Central memory CD8-positive, alpha-beta T cell (primary cell): ENCODE results near the gene PNISR.
A peak's percentile ranks its signal among the peaks of the same experiment; 100 is the strongest.

Source experiments
- ATAC-seq: fragments of 150-1000 bp; cut with Tn5 transposase; replicated peaks from 2 replicates; pipeline ENCODE4 v1.10.0; 2022; ENCODE audit warnings: mild to moderate bottlenecking, moderate FRiP score, moderate number of reproducible peaks; ENCODE audit not compliant: poor library complexity, severe bottlenecking; ENCODE audit errors: extremely low read depth
- DNase-seq, 2 donors: peaks; one replicate each; pipeline ENCODE4 v3.0.0; 2021; ENCODE audit warnings: low spot score in 2 of 2
- H3K27ac Mint-ChIP-seq: one replicate; pipeline ENCODE4 v1.8.0; 2022; ENCODE audit warnings: low read depth, mild to moderate bottlenecking, moderate library complexity, mixed read lengths
- H3K27me3 Mint-ChIP-seq: one replicate; pipeline ENCODE4 v1.8.0; 2022; ENCODE audit warnings: mixed read lengths
- H3K36me3 Mint-ChIP-seq: one replicate; pipeline ENCODE4 v1.8.0; 2022; ENCODE audit warnings: mild to moderate bottlenecking, moderate library complexity, mixed read lengths; ENCODE audit not compliant: insufficient read depth
- H3K4me1 Mint-ChIP-seq: one replicate; pipeline ENCODE4 v1.8.0; 2022; ENCODE audit warnings: mixed read lengths
- H3K4me3 Mint-ChIP-seq: one replicate; pipeline ENCODE4 v1.8.0; 2022; ENCODE audit warnings: mild to moderate bottlenecking, moderate library complexity, mixed read lengths
- H3K9me3 Mint-ChIP-seq: one replicate; pipeline ENCODE4 v1.8.0; 2022; ENCODE audit warnings: mixed read lengths

PNISR gene

GRCh38 chr6:99350573-99350972 lies 74.5 kb downstream of the PNISR start:
- no peak overlapping the region for H3K27ac Mint-ChIP-seq
- no peak overlapping the region for H3K4me3 Mint-ChIP-seq
- H3K9me3 Mint-ChIP-seq, result no peaks in the 10 kb centered on the region
- H3K27me3 Mint-ChIP-seq, result peaks cover 64% of the 10 kb centered on the region
- no peaks in the 10 kb centered on the region for H3K36me3 Mint-ChIP-seq
- DNase-seq (no peak), ATAC-seq (no peak)
- H3K4me1 Mint-ChIP-seq, result no peaks in the 10 kb centered on the region

DNA sequence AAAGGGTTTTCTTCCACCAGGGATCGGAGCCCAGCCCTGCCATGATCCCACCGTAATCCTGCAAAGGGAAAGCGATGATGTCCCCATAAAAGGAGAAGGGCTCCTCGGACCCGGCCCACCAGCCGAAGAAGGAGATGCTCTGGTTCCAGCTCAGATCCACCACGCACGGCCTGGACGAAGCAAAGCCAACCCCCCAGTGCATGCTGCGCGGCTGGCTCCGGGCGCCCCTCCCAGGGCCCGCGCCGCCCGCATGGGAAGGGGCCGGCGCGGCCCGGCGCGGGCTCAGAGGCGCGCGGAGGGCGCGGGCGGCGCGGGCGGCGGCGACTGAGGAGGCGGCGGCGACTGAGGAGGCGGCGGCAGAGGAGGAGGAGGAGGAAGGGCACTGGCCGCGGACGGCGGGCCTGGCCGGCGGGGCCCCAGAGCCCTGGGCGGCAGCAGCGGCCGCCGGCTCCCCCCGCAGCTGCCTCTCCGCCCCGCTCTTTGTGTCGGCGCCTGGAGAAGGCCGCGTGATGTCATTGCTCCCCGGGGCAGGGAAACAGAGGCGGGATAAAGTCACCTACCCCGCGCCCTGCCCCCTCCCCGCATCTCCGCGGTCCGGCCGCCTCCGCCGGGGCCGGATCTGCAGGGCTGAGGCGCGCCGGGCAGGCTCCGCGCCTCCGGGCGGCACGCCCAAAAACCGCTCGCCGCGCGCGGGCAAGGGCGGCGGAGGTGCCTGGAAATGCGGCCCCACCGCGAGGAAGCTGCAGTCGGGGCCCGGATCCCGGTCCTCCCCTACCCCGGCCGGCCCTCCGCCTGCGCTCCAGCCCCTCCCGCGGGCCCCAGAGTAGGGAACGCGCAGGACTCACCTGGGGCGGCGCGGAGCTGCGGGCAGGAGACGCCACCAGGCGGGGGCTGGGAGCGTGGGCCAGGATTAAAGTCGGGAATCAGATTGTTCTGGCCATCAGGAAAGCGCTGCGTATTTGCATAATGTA lies 75.7 kb downstream of the PNISR start, which contains the start of gene FAXC:
Gene FAXC (minus strand): TSS at position 504 of the 971 bp plus-strand sequence. CDS start 302 bp downstream, at position 202.
- Mint-ChIP-seq H3K27me3 (peaks cover 57% of the 10 kb centered on the region), H3K27ac (no peak within 1 kb of the TSS), H3K4me3 (peak within 1 kb of the TSS; percentile 17), H3K4me1 (no peaks in the 10 kb centered on the region), H3K36me3 (no peaks in the 10 kb centered on the region), H3K9me3 (no peaks in the 10 kb centered on the region)
- no peak for ATAC-seq
- DNase-seq, result no peak

DNA sequence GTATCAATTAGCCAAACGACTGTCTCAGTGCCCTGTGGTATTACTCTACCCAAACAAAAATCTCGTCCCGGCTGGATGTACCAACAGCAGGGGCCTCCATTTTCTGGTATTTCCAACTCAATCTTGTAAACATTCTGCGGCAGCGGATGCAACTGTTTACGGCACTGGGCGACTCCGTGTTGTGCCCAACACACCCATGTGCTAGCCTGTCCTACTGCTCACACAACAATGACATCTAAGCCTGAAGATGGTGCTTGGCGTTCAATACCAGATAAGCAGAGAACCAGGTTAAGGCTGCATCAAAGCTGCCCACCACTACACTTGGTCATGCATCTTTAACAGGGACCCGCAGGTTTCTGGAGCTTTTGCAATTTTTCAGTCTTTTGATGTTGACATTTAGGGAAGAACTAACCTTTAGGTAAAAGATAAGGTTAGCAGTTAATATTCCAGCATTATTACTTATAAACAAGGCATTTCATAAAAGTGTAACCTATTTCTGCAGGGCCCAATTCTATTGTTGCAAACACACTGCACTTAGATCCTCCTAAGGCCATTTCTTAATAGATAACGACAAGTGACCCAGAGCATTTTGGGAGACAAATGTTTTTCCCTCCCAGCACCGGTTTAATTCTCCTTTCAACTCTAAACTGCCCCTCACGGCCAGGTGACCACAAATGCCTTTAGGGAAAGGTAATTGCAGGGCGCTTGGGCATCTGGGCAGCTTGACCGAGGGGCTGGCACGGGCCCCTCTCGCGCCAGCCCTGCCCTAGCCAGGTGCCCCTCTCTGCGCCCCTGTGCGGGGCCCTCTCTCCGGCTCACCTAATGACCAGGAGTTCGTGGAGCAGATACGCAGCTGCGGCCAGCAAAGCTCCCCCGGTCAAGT lies 76.6 kb downstream of the PNISR start:
- Mint-ChIP-seq H3K9me3 (no peaks in the 10 kb centered on the region), H3K4me1 (no peaks in the 10 kb centered on the region), H3K36me3 (no peaks in the 10 kb centered on the region), H3K27me3 (peaks cover 57% of the 10 kb centered on the region), H3K27ac (no peak overlapping the region), H3K4me3 (no peak overlapping the region)
- DNase-seq, result no peak
- ATAC-seq, result no peak
